Gastroesophageal sphincter (tissue), 3 donors: ENCODE data around the gene SGCB.

Experiments
- CTCF ChIP-seq, 4 experiments: fragments of 200-600 bp in 2 of 4; fragments of 450-650 bp in 2 of 4; sonication (generic) in 1 of 4; IDR thresholded peaks; one replicate each; pipeline ENCODE4 v1.5.1; 2017 to 2019; ENCODE audit warnings: antibody characterized with exemption in 4 of 4, mild to moderate bottlenecking in 2 of 4, moderate library complexity in 2 of 4
- POLR2A ChIP-seq, 2 donors: fragments of 450-650 bp; IDR thresholded peaks; one replicate each; pipeline ENCODE4 v1.6.1; 2017; ENCODE audit warnings: antibody characterized with exemption in 2 of 2, mild to moderate bottlenecking in 2 of 2, moderate library complexity in 1 of 2

- no peak for TF ChIP-seq CTCF (IDR thresholded peaks at IDR 0.05)
- no peak for TF ChIP-seq POLR2A (IDR thresholded peaks at IDR 0.05)
Measured at GRCh38 chr4:52051213-52051614, 13.1 kb upstream of the SGCB start, which contains the start of gene SPATA18.
